Lower leg skin (tissue), 4 donors: ENCODE data around the gene CCDC188. TPM values are rescaled to one million over a fixed set of nuclear protein-coding genes. Genes with fewer than 3 reads are reported as not detected.

Experiments
- DNase-seq, 2 donors: peaks; one replicate each; pipeline ENCODE4 v3.0.0-alpha.2; 2019; ENCODE audit warnings: low spot score in 2 of 2
- H3K4me3 ChIP-seq: fragments of 200-600 bp; sonication (generic); 2 replicates; pipeline ENCODE4 v1.5.1; 2017; ENCODE audit warnings: mild to moderate bottlenecking, low read depth; ENCODE audit not compliant: poor library complexity, severe bottlenecking
- POLR2A ChIP-seq, 2 donors: fragments of 450-650 bp; IDR thresholded peaks; one replicate each; pipeline ENCODE4 v1.6.1; 2016 to 2017; ENCODE audit warnings: antibody characterized with exemption in 2 of 2, mild to moderate bottlenecking in 1 of 2, moderate library complexity in 1 of 2
- WGBS, 2 donors: methylation state at CpG; one replicate each; pipeline ENCODE4 v1.1.5; 2018; 5-methylcytosine and 5-hydroxymethylcytosine counted together
- intact Hi-C: fragments of 100-400 bp; cut with DNase I; formaldehyde crosslinking; loops from one replicate; pipeline ENCODE4 v1.15.0; 2023; ENCODE audit warnings: low total_unique reads
- total RNA-seq, 4 donors: library from RNA; depleted of rRNA; stranded (reverse); fragments of >200 nt; gene quantifications; one replicate each; pipeline ENCODE4 v1.1.0, GENCODE V29; 2016
- TF ChIP-seq, protein P1 (sequence below), 3 donors: fragments of 450-650 bp; IDR thresholded peaks; one replicate each; pipeline ENCODE4 v1.5.1; 2016; ENCODE audit warnings: antibody characterized with exemption in 3 of 3, mild to moderate bottlenecking in 3 of 3, moderate library complexity in 2 of 3

CCDC188 gene
- total RNA-seq, 4 donors from 2014 or later, result 0.16 to 2.1 (median 1.7) TPM; not detected in 1

DNA sequence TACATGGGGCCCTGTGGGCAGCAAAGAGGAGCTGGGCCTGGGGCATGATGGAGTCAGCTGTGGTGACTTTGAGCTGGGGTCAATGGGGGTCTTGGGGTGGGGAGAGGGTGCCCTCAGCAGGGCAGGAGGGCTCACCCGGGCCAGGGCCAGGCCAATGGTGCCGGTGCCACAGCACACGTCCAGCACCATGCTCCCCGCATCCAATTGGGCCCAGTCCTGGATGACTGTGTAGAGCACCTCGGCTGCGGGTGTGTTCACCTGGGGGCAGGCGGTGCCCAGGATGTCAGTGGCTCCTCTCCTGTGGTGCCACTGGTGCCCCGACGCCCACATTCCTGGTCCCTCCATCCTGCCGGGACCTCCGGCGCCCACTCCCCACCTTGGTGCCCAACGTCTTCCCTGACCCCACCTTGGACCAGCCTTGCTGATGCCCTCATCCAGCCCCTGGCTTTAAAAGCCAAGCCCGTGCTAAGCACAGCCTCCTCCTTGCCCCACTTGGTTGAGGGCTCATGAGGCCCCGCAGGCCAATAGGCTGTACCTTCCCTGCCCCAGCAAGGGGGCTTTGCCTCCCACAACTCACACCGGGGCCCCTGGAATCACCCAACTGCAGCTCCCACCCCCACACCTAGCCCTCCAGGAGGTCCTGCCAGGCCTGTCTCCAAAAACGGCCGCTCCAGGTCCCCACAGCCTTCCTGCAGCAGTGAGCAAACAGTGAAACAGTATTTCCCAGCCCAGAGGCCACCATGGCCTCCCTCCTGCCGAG lies 37.1 kb downstream of the CCDC188 start:
- intact Hi-C loops, result no loop called here
- no peak for DNase-seq
- 79 to 85% methylated on average over 17 to 18 of the region's 19 CpGs for WGBS, 2 donors
- TF ChIP-seq, protein P1, sequence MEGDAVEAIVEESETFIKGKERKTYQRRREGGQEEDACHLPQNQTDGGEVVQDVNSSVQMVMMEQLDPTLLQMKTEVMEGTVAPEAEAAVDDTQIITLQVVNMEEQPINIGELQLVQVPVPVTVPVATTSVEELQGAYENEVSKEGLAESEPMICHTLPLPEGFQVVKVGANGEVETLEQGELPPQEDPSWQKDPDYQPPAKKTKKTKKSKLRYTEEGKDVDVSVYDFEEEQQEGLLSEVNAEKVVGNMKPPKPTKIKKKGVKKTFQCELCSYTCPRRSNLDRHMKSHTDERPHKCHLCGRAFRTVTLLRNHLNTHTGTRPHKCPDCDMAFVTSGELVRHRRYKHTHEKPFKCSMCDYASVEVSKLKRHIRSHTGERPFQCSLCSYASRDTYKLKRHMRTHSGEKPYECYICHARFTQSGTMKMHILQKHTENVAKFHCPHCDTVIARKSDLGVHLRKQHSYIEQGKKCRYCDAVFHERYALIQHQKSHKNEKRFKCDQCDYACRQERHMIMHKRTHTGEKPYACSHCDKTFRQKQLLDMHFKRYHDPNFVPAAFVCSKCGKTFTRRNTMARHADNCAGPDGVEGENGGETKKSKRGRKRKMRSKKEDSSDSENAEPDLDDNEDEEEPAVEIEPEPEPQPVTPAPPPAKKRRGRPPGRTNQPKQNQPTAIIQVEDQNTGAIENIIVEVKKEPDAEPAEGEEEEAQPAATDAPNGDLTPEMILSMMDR (IDR thresholded peaks at IDR 0.05), result no peak
- no peak for TF ChIP-seq POLR2A (IDR thresholded peaks at IDR 0.05)
- no peak overlapping the region for H3K4me3 ChIP-seq

DNA sequence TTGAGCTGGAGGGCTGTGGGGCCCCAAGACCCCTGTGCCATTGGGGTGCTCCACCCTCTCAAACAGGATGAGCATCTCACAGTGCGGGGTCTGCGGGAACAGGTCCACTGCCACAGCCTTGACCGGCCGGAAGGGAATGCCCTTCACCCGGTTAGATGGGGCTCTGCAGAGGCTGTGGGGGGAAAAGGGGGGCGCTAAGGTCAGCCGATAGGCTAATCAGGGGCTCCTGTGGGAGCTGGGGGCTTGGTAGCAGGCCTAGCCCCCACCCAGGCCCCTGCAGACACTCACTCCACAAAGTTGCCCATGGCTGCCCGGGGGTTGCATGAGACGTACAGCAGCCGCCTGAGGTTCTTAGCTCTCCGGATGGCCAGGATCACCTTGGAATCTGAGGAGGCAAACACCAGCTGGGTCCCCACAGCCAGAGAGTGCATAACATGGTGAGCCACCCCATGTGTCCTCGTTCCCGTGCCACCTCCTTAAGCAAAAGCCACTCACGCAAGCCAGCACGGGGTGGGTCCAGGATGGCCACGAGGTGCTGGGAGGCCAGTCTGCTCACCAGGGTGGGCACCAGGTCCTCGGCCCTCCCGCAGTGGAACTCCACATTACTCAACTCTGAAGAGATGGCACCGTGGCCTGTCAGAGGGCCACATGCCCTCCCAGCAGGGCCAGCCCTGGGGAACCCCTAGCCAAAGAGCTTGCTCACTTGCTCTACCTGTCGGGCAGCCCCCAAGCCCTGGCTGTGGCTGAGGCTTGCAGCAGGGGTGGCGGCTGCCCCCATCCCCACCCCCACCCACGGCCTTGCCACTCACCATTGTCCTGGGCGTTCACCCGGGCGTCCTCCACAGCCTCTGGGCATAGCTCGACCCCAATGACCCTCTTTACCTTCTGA lies 38.0 kb downstream of the CCDC188 start:
- DNase-seq, result no peak
- H3K4me3 ChIP-seq, result no peak overlapping the region
- WGBS, 2 donors, result 73 to 81% methylated on average over 23 to 26 of the region's 26 CpGs
- intact Hi-C loops, result no loop called here
- TF ChIP-seq, protein P1 (IDR thresholded peaks at IDR 0.05), result no peak
- TF ChIP-seq POLR2A (IDR thresholded peaks at IDR 0.05), result no peak

DNA sequence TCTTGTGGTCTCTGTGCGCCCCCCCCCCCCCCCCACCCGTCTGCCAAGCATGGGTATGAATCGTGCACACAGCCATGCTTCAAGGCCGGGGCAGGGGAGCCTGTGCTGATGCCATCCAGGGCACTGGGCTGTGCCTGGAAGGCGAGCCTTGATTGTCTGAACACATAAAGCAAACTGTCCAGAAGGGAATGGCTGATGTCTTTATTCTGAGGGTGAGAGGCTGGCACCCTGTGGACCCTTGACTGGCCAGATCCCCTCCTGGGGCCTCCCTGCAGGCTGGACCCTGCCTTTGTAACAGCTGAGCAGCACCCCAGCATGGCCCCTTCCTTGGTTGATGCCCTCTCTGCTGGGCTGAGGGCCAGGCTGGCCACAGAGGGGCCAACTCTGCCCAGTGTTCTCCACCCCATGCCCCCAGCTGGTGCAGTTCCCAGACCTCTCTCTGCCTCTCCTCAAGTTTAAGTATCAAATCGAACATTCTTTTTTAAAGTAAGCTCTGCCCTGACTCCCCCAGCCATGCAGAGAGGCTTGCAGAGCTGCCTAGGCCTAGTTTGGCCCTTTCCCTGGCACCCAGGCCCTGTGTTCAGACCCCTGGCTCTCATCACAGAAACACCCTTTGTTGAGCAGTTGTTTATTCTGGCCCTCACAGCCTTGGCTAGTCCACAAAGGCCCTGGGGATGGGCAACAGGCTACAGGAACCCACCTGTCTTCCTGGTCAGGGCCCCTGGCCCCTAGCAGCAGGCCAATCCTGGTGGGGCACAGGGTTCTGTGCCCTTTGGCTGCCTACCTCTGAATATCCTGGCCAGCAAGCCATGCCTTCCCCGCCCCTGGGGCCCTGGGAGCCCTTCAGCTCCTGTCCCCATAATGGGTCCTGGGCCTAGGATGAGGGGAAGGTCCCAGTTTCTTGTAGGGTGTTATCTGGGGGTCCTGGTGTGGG lies 38.9 kb downstream of the CCDC188 start:
- intact Hi-C loops, result no loop called here
- WGBS, 2 donors, result 76 to 84% methylated on average over 7 of the region's 7 CpGs
- no peak for TF ChIP-seq POLR2A (IDR thresholded peaks at IDR 0.05)
- TF ChIP-seq, protein P1 (IDR thresholded peaks at IDR 0.05), result no peak
- H3K4me3 ChIP-seq, result no peak overlapping the region
- DNase-seq, result no peak

DNA sequence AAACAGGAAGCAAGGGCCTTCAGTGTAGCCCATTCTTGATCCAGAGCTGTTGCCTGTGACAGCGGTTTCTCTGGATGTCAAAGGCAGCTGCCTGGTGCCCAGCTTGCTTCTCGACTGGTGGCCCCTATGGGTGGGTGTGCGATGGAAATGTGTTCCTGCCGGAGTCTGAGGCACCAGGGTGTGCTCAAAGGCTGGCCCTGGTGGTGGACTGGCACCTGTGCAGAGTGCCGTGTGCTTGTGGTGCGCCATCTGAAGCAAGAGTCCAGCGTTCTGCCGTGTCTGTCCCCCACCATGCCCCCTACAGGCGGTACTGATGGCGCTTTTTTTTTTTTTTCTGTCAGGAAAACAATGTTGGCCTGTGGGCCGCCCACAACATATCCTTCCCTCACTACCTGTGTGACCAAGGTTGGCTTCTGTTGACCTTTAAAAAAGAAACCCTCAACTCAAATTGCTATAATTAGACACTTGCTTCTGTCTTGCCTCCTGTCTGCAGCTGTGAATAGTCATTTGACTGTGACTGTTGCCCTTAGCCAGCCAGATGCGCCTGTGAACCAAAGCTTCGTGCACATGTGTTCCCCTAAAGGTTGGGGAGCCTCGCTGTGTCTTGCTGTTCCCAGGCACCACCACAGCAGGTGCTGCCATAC lies 39.7 kb downstream of the CCDC188 start:
- 63 to 67% methylated on average over 14 of the region's 14 CpGs for WGBS, 2 donors
- intact Hi-C loops, result no loop called here
- no peak overlapping the region for H3K4me3 ChIP-seq
- no peak for DNase-seq
- TF ChIP-seq POLR2A (IDR thresholded peaks at IDR 0.05), result no peak
- TF ChIP-seq, protein P1 (IDR thresholded peaks at IDR 0.05), result no peak
